UCSD-AML1 (cell line): ENCODE measurements around the gene MPV17L2.

Source experiments
- DNase-seq: peaks from one replicate; lab custom pipeline; 2025; ENCODE audit not compliant: unreplicated experiment; lab: John Stamatoyannopoulos, UW

The MPV17L2 gene

DNA sequence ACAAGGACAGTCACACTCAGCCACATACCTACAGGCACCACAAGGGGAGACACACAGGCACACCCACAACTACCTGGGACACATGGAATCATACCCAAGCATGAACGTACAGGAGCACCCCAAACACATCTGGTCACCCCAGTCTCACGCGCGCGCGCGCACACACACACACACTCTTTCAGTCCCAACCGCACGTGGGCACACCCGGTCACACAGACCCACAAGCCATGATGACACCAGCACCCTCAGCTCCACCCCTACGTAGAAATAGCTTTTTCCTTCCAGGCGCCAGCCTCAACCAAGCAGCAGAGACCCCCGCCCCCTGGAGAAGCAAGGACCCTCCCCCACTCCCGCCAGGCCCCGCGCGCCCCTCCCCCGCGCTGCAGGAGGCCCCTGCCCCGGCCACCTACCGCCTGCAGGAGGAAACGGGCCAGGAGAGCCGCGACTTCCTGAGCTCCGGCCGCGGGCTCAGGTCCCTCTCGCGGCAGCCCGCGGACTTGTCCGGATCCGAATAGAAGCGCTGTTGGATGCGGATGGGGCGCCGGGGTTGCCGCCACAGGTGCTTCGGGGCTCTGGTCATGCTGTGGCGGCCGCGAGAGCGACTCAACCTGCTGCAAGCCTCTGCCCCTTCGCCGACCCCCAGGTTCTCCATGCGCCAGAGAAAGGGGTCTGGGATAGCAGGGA is 39.7 kb downstream of the MPV17L2 start:
- DNase-seq, result no peak

DNA sequence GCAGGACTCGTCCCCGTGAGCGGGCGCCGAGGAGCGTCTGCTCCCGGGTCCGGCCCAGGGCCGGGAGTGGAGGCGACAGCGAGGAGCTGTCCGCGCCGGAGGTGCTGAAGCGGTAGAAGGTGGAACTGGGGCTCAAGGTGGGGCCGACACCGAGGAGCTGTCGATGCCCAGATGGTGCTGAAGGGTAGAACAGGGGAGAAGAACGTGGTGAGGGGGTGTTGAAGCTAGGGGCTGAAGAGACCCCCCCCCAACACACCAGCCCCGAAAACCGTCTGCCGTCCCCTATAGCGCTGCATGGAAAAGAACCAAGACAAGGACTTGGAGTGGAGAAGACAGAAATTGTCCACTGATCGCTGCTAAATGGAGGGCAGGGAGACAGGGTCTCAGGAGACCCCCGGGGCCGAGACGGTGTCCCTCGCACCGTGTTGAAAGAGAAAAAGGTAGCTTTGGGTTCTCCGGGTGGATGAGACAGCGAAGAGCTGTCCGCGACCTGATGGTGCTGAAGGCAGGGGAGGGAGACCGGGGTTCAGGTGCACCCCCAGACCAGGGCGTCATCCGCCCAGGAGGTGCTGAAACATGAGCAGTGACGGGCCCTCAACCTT is 40.3 kb downstream of the MPV17L2 start:
- DNase-seq, result peak; percentile 55

DNA sequence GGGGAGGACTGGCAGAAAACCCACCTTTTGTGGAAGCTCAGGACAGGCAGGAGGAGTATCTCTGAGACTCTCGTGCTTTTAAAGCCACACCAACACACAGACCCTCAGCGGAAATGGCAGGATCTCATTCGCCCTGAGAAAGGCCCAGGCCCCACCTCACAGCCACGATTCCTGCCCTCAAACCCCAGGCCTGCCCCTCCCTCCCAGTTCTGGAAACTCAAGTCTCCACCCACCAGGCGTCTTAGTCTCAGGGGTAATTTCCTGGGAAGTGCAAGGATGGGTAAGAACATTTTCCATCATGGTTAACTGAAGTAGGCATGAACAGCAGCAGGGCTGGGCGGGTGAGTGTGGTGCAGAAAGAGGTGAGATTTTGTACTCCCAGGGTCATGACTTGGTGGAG is 41.2 kb downstream of the MPV17L2 start:
- no peak for DNase-seq

DNA sequence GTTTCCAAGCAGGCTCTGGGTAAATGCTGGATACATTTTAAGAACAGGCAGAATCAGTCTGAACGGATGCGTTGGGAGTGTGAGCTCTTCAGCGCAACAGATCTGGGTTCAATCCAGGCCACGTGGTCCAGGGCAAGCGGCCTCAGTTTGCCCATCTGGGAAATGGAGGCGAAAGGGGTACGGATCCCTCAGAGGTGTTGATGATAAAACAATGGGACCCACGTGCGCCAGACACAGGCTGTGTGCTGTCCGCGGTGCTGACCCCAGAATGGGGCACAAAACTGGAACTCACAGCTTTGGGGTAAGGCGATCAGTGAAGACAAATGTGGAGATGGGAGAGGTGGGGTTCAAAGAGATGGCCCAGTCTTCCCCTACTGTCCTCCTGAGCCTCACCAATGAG is 46.3 kb downstream of the MPV17L2 start:
- DNase-seq, result peak; percentile 17

DNA sequence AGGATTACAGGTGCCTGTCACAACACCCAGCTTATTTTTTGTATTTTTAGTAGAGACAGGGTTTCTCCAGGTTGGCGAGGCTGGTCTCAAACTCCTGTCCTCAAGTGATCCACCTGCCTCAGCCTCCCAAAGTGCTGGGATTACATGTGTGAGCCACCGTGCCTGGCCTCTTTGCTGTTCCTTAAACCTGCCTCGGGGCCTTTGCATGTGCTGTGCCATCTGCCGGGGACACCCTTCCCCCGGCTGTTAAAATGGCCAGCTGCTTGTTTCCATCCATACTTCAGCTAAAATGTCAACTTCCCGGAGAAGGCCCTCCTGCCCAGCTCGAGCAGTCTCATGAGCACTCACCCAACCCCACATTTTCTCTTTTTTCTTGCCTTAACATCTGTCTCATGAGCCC is 52.3 kb downstream of the MPV17L2 start:
- no peak for DNase-seq
